Stimulated activated CD8-positive, alpha-beta memory T cell treated with anti-CD3 and anti-CD28 coated beads, Interleukin-12 subunit alpha, Interleukin-12 subunit beta, amount 100 ng/mL, for 24 hours (primary cell): Measurements from ENCODE around the gene ARHGEF40.

Source experiments
- DNase-seq: peaks from one replicate; pipeline ENCODE4 v3.0.0-alpha.2; 2020; ENCODE audit errors: extremely low read depth

Gene ARHGEF40

DNA sequence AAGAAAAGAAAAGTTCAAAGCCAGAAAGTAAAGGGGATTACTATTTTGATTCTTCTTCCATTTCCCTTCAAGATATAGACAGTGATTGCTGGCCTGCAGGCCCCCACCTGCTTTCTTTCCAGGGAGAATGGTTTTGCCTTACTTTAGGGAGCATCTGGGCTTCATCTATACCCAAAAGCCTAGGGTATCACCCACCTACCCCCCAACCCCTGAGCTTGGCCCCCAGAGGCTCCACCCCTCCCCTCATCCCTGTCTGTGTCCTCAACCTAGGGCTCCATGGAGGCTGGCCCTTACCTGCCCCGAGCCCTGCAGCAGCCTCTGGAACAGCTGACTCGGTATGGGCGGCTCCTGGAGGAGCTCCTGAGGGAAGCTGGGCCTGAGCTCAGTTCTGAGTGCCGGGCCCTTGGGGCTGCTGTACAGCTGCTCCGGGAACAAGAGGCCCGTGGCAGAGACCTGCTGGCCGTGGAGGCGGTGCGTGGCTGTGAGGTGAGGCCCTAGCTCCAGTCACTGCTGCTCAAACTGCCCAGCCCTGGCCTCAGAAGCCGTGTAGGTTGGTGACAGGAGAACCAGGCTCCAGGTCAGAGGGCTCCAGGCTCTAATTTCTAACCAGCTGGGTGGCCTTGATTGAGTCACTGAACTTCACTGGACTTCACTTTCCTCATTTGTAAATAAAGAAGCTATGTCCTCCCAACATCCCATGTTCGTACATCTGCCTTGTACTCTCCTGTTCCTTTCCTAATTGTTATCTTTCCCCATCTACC, 13.6 kb downstream of the ARHGEF40 start:
- no peak for DNase-seq

- no peak for DNase-seq
These were observed 14.3 kb downstream of the ARHGEF40 start for GRCh38 chr14:21084396-21084795.

GRCh38 chr14:21084998-21085853, 15.1 kb downstream of the ARHGEF40 start:
- no peak for DNase-seq

DNA sequence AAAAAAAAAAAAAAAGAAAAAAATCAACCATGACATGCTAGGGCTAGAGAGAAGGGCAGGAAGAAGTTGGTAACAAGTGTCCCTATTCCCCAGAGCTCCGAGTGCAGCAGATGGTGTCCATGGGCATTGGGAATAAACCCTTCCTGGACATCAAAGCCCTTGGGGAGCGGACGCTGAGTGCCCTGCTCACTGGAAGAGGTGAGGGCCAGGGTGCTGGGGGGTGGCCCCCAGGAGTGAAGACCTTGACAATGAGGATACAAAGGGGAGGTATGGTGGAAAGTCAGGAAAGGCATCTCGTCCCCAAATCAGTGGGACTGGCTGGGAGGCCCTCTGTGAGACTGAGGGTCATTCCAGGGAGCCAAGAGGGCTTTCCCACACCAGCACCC, 16.8 kb downstream of the ARHGEF40 start:
- DNase-seq: no peak

DNA sequence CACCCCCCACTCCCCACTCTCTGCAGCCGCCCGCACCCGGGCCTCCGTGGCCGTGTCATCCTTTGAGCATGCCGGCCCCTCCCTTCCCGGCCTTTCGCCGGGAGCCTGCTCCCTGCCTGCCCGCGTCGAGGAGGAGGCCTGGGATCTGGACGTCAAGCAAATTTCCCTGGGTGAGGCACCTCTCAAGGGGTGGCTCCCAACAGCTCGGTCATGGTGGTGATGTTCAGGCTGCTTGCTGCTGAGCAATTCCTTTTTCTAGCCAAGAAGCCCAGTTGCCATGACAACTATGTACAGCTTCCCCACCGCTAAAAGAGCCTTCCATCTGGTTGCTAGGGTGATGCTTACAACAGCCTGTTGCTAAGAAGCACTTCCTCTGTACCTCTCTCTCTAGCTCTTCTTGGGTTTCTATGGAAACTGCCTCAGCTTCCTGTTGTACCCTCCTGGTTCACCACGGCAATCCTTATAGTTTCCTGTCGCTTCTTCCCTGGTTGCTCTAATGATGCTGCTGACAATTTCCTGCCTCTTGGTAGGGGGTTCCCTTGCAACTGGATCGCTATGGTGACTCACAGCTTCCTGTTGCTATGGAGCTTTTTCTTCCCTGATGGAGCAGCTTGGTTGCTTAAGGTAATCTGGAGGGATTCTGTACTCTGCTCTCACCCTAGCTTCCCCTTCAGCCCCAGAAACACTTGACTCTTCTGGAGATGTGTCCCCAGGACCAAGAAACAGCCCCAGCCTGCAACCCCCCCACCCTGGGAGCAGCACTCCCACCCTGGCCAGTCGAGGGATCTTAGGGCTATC, 17.4 kb downstream of the ARHGEF40 start:
- no peak for DNase-seq

DNA sequence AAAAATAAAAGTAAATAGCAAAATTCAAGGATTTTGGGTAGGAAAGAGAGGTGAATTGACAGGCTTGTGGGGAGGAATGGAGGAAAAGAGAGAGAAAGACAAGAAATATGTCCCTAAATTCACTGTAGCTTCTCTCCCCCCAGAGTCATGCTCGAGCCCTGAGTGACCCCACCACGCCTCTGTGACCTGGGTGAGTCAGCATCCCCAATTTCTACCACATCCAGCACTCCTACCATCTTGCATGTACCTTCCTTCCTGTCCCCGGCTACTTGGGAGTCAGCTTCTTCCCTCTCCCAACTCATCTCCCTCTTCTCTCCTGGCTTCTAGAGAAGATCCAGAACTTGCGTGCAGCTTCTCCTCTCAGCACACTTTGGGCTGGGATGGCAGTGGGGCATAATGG, 18.6 kb downstream of the ARHGEF40 start:
- no peak for DNase-seq

DNA sequence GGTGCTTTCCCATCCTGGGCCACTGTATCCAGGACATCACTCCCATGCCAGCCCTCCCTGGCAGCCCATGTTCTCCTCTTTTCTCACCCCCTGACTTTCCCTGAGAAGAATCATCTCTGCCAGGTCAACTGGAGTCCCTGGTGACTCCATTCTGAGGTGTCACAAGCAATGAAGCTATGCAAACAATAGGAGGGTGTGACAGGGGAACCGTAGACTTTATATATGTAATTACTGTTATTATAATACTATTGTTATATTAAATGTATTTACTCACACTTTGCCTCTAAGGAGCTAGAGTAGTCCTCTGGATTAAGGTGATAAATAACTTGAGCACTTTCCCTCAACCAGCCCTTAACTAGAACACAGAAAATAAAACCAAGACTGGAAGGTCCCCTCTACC, 19.2 kb downstream of the ARHGEF40 start:
- no peak for DNase-seq

DNA sequence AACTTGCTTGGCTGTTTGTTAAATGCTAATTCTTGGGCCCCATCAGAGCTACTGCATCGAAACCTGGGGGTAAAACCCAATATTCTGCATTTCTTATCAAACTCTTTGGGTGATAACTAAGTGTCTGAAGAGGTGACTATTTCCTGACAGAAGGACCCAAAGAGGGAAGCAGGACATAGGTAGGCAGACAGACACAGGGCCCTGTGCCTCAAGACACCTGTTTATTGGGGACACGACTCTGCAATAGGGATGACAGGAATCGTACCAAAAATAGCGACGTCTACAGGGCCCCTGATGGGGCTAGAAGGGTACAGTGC, 19.7 kb downstream of the ARHGEF40 start:
- no peak for DNase-seq

DNA sequence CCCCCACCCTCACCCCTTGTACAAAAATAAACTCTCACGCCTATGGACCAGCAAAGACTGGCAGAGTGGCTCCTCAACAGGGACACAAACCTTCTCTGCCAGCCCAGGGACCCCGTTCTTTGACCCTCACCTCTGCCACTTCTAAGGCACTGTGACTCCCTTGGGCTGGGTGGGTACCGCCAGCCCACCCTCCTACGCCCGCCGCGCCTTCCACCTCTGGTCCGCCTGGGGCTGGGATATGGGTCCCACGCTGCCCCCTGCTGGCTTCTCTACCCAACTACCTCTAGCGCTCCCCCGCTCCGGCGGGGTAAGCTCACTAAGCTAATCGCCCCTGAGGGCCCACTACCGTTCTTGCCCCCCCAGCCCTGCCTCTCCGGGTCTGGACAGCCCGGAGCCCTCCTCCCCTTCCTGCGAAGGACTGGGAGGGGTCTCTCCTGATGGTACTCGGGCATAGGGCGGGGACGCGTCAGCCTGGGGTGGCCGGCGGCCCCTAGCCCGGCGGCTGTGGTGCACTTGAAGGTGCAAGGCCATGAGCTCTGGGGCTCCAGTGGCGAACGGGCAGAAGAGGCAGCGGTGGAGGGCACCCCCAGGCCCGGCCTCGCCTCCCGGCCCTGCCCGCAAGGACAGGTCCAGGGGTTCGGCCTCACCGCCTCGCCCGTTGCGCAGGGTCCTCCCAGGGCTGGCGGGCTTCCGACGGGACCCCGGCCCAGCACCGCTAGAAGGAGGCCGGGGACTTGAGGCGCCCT, 20.3 kb downstream of the ARHGEF40 start:
- DNase-seq: no peak

GRCh38 chr14:21090940-21091663, 21.0 kb downstream of the ARHGEF40 start:
- DNase-seq: no peak

DNA sequence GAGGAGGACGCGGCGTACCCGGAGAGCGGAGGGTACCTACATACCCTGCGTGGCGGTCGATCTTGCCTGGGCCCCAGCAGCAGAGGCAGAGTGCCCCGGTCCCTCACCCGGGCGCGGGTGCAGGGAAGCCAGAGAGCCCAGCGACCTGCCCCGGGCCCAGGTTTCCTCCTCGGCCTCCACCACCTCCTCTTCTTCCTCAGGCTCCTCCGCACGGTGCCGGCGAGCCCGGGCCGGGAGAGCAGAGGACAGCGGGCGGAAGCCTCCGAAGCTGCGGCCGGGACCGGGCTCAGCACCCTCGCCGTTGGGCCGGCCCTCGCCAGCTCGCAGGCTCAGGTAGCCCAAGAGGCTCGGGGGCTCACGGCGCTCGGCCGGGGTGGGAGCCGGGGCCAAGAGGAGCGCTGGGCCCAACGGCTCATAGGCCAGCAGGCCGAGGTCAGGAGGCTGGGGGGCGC, 21.7 kb downstream of the ARHGEF40 start:
- no peak for DNase-seq

DNA sequence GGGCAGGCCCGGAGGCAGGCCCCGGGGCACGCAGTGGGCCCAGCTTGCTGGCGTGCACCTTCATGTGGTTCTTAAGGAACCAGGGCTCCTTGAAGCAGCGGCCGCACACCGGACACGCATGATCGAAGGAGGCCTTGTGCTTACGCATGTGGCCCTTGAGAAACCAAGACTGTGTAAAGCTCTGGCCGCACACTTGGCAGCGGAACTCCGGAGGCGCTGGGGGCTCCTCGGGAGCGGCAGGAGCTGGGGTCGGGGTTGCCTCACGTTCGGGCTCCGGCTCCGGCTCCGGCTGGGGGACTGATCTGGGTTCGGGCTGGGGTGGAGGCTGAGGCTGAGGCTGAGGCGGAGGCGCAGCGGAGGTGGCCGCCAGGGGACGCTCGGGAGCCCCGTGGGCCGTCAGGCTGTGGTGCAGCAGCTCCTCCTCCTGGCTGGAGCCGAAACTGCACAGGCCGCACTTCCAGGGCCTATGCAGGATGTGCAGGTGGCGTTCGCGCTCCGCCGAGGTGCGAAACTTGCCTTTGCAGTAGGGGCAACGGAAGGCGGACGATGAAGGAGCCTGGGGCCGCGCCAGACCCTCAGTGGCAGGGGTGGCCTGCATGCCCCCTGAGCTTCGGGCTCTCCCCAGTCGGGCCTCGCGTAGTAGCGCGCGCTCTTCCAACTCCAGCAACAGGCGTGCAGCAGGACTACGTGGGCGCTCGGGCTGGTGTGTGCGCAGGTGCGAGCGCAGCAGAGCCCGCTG, 22.3 kb downstream of the ARHGEF40 start:
- DNase-seq: peak; percentile 73

GRCh38 chr14:21093018-21093417, 22.9 kb downstream of the ARHGEF40 start:
- no peak for DNase-seq

GRCh38 chr14:21093769-21094681, 23.9 kb downstream of the ARHGEF40 start:
- no peak for DNase-seq

GRCh38 chr14:21095430-21096205, 25.5 kb downstream of the ARHGEF40 start:
- DNase-seq: no peak

- no peak for DNase-seq
These were observed 26.3 kb downstream of the ARHGEF40 start for GRCh38 chr14:21096438-21096837.

GRCh38 chr14:21096978-21097635, 27.0 kb downstream of the ARHGEF40 start:
- DNase-seq: no peak

DNA sequence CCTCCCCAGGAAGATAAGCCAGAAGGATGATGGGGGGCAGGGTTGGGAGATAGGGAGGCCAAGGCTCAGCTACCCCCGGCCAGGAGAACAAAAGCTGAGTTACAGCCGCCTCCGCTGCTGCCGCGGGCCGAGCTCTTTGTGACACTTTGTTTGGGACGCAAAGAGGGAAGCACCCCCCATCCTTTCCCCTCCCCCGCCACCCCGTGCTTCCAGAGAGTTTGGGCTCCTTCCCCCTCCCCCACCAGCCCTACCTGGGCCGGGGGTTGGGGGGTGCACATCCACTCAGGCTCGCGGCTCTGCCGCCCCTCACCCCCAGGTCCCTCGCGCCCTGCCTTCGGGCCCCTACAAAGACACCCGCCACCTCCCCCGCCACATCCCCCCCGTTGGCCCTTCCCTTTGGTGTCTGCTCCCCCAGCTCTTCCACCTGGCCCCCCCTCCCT, 27.6 kb downstream of the ARHGEF40 start:
- no peak for DNase-seq
